GM19324 (cell line): ENCODE data around the gene BCAS4.

Source experiments
- ATAC-seq: cut with Tn5 transposase; IDR thresholded peaks from one replicate; pipeline ENCODE4 v1.9.1; 2021; ENCODE audit warnings: mild to moderate bottlenecking, moderate library complexity; ENCODE audit not compliant: unreplicated experiment, low FRiP score

BCAS4 gene

DNA sequence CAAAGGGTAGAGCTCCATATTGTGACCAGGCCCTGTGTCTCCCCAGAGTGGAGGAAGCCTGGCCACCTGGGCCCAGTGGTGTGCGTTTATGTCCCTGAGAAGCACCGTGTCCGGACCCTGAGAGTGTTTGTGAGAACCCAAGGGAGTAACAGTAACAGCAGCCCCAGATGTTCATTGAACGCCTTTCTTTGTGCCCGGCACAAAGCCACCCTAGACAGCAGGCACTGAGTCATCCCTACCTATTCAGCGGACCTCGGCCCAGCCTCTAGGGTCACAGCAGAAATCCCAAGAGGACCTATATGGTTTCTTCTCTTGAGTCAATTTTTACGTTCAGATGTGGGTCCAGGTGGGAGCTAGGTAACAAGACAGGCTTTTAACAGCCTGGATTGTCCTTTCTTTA, 24.5 kb downstream of the BCAS4 start:
- no peak for ATAC-seq

DNA sequence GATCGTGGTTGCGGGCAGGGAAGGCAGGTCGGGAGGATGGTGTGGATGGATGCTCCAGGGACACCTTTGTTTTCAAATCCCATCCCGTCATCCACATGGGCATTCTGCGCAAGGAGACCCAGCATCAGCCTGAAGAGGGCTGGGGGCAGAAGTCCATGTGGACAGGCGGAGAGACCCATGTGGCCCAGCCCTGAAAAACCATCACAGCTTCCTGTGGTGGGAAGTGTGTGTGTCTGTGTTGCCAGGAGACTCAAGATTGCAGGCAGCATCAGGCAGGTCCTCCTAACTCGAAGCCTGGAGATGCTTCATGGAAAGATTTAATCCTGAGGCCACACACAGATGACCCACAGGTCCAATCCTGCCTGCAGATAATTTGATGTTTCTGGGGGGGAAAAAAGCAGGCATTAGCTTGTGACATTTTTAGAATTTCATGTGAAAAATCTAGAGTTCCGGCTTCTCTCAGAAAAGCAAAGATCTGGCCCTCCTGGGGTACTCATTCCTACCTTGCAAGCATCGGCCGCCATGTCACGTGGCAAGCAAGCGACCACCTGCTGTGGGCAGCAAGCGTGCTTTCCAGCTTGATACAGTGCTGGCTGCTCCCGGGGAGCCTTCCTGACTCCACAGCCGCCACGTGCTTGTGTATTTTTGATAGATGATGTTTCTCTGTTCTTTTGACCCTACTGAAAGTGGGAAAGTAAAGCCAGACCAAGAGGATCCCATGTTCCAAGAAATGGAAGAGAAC, 25.8 kb downstream of the BCAS4 start:
- no peak for ATAC-seq

DNA sequence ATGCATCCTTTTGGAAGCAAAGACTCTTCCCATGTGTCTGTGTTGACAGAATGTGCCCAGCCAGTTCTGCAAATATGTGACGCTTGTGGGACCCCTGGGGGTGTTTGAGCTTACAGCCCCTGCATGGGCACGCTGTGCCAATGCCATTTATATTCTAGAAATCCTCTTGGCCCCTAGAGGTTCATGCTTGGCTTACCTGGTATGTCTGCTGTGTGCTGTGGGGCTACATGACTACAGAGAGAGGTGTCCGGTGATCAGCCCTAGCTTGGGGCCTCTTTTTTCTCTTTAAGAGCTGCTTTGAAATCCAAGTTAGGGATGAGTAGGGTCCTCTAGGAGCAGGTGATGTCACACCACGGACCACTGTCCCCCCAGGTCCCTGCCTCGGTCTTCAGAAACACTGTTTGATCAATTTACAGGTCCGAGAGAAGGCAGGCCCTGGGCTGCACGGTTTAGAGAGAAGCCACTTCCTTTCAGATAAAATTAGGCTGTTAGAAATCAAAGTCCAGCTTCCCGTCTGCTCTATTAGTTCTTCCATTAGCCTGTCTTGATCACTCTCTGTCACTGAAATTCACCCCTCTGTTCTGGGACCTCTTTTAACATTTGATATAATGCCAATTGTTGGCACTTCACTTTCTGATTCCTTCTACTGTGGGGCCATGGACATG, 26.5 kb downstream of the BCAS4 start:
- no peak for ATAC-seq

DNA sequence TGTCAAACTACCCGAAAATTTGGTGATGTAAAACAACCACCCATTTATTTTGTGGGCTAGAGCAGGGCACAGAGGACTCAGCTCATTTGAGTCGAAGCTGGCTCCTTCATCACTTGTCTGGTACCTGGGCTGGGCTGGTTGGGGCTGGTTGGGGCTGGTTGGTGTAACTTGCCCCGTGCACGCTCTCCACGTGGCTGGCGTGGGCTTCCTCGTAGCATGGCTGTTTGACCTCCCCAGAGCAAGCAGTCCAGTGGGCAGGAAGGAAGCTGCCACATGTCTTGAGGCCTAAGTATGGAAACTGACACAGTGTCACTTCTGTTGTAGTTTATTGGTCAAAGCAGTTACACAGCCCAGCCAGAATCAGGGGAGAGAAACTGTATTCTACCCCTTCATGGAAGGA, 27.1 kb downstream of the BCAS4 start:
- no peak for ATAC-seq

DNA sequence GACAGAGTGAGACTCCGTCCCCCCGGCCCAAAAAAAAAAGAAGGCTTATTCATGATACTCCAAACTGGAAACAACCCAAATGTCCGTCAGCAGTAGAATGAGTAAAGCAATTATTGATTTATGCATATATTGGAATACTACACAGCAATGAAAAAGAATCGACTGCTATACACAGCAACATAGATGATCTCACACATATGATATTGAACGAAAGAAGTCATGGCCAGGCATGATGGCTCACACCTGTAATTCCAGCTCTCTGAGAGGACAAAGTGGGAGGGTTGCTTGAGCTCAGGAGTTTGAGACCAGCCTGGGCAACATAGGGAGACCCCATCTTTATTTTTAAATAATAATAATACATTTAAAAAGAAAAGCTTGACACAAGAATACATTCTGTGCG, 28.5 kb downstream of the BCAS4 start:
- no peak for ATAC-seq

DNA sequence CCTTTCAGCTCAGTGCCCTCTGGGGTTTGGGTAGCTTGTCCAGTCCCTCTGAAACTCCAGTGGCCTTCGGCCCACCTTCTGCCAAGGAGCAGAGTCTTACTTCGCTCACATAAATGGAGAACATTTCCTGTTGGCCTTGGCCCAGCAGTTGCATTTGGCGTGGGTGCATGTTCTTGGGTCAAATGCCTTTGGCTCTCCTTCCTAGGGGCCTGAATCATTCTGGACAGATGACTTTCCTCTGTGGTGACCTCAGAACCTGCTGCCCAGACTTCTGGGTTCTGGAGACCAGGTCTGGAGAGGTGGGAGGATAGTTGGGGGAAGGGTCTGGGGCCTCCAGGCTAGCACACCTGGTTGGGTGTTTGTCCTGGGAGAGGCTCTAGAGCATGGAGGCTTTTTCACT, 29.3 kb downstream of the BCAS4 start:
- ATAC-seq, result no peak

DNA sequence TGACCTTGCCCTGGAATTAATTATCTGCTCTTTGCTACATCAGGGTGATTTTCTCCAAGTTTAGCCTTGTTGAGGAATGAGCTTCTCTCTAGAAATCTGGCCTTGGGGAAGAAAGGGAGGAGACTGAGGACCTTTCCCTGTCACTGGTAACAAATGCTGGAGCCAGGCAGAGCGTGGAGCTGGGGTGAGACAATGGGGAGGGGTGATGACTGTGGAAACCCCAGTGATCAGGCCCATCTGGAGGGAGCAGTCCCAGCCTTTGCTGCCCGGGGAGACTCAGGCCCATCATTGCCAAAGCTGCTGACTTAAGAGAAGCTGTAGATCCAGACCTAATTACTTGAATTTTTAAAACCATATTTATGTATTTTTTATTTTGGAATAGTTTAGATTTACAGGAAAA, 31.3 kb downstream of the BCAS4 start:
- ATAC-seq, result no peak

DNA sequence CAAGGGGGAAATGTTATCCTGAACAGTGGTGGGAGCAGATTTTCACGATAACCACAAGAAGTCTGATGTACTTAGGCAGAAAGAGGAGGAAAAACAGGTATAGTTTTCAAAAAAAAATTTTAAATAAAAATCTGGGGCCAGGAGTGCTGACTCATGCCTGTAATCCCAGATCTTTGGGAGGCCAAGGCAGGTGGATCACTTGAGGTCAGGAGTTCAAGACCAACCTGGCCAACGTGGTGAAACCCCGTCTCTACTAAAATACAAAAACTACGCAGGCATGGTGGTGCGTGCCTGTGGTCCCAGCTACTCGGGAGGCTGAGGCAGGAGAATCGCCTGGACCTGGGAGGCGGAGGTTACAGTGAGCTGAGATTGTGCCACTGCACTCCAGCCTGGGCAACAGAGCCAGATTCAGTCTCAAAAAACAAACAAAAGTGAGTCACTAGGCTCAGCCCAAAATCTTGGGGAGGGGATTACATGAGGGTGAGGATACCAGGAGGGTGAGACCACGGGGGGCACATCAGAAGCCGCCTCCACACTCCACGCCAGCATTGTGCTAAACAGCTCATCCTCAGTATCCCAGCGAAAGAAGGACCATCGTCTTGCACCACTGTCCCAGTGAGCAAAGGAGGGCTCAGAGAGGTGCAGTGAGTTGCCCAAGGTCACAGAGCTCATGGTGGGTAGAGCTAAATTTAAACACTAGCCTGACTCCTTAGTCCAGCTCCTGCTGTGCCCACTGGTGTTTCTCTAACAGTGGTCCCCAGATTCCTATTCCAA, 33.7 kb downstream of the BCAS4 start:
- ATAC-seq, result no peak

DNA sequence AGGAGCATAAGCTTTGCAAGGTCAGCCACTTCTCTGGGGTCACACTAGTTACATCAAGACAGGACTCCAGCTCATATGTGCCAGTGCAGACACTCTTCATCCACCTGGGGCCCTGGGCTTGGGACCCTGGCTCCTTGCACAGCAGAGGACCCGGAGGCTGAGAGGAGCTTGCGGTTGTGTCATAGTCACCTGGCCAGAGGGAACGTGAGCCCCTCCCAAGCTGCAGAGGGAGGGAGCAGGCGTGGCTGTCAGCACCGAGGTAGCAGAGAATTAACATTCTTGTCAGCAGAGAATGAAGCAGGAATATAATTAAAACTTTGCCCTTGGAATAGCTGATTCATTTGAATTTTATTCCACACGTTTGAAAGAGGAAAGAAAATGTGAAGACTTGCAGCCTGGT, 36.8 kb downstream of the BCAS4 start:
- ATAC-seq, result no peak

DNA sequence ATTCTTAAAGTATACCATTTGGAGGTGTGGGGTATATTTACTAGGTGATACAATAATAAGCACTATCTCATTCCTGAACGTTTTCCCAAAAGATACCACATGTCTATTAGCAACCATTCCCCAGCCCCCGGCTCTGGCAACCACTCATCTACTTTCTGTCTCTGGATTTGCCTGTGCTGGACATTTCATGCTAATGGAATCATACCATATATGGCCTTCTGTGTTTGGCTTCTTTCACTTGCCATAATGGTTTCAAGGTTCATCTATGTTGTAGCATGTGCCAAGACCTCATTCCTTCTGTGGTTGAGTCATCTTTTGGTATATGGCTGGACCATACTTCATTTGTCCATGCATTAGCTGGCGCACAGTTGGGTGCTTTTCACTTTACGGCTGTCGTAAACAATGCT, 39.7 kb downstream of the BCAS4 start:
- no peak for ATAC-seq

DNA sequence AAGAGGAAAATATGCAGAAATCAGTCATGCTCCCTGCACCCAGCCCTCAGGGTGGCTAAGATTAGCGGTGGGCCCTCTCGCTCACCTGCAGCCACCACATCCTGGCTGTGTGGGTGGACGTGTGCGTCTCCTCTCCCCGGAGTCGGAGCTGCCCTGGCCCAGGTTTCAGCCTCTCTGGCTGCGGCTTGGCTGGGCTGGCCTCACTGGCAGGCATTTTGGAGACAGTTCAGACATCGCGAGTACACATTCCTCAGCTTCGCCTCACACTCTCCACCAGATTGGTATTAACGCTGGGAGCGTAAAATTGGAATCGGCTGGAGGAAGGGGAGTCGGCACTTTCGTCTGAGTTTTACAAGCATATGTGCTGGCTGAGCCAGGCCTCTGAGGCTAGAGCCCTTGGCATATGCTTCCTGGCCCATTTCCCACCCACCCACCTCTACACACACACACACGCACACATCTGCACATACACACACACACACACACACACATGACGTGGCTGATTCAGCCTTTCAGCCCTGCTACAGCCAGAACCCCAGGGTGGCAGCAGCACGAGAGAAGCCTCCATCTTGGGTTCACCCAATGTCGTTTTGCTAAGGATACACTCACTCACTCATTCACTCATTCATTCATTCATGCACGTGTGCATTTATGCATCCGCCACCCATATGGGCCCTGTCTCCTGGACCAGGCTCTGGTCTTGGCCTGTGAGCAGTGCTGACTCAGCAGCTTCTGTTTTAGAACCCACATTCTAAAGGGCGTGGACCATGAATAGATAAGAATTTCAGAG, 42.9 kb downstream of the BCAS4 start:
- ATAC-seq, result no peak

DNA sequence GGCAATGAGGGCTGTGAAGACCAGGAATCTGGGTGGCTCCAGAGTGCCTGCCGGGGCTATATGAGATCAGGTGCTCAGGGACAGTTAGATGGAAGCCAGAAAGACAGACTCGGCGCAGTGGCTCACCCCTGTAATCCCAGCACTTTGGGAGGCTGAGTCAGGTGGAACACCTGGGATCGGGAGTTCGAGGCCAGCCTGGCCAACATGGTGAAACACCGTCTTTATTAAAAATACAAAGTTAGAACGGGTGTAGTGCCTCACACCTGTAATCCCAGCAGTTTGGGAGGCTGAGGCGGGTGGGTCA, 43.4 kb downstream of the BCAS4 start:
- ATAC-seq, result no peak

DNA sequence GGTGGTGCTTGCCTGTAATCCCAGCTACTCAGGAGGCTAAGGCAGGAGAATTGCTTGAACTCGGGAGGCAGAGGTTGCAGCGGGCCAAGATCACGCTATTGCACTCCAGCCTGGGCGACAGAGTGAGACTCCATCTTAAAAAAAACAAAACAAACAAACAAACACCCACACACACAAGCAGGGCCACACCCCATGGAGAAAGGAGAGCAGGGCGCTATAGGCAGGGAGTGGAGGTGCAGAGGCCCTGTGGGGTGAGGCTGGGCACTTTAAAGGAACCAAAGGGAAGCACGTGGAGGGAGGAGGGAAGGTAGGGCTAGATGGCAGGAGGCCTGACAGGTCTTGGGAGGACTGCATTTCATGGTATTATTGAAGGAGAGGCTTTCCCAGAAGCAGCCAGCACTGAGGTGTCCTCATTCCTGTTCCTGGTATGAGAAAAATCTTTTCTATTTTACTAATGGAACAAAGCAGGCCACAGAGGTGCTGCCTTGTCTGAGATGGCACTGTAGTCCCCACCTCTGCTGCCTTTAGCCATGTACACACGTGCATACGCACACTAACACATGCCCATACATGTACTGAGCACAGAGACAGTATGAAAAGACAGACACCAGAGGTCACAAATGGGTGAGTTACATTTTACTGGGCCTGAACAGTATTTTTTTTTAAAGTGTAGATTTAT, 44.0 kb downstream of the BCAS4 start:
- ATAC-seq, result no peak

DNA sequence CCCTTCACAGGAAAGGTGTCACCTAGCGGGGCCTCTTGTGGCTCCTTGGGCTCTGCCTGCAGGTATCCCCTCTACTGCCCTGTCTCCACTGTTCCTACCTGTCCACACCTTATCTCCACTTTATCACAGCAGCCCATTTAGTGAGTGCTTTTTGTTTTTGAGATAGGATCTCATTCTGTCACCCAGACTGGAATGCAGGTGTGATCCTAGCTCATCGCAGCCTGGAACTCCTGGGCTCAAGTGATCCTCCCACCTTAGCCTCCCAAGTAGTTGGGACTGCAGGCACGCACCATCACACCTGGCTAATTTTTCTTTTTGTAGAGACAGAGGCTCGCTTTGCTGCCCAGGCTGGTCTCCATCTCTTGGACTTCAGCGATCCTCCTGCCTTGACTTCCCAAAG, 48.0 kb downstream of the BCAS4 start:
- ATAC-seq, result no peak

DNA sequence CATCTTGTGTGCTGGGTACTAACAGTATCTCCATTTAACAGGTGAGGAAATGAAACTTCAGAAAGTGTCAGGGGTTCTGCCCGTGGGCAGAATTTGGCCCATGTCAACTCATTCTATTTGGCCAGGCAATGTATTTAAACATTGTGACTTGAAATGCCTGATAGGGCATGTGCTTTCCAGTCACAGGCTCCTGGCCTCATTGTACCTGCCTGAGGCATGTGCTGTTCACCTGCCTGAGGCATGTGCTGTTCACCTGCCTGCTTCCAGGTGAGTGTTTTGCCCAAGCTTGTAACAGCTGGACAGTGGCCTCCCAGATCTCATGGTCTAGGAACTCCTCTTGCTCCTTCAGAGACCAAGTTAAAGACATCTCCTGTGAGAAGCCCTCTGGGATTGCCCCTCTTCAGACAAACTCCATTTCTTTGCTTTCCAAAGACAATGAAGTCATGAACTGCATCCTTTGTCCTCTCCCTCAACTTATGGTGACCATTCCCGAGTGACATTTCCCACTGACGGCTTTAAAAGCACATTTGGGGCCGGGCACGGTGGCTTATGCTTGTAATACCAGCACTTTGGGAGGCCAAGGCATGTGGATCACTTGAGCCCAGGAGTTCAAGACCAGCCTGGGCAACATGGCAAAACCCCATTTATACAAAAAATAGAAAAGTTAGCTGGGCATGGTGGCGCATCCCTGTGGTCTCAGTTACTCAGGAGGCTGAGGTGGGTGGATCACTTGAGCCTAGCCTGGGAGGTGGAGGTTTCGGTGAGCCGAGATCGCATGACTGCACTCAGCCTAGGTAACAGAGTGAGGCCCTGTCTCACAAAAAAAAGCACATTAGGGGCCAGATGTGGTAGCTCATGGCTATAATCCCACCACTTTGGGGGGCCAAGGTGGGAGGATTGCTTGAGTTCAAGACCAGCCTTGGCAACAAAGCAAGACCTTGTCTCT, 48.7 kb downstream of the BCAS4 start:
- no peak for ATAC-seq

DNA sequence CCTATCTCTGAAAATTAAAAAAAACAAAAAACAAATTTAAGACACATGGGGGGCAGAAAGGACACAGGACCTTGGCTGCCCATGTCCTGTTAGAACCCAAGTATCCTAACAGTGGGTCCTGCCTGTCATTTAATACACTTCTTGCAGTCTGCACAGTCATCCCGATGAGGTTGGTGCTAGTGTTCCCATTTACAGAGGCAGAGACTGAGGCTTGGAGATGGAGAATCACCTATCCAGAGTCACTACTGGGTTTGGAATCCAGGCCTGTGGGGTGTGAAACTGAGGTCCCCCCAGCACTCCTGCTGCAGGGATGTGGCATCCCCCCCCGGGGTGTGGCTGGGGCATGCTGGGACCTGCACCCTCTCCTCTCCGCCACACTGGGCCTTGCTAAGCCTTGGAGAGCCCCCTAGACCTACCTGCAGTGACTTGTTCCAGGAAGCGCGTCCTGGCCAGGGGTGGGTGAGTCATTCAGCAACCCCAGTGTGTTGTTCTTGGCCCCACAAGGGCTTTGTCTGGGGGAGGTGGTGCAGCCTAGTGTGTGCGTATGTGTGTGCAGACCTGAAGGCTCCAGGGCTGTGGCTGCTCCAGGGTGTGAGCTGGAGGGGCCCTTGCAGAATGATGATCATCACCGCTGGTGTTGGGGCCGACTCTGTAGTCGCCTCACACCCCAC, 49.7 kb downstream of the BCAS4 start:
- peak; percentile 68 for ATAC-seq

DNA sequence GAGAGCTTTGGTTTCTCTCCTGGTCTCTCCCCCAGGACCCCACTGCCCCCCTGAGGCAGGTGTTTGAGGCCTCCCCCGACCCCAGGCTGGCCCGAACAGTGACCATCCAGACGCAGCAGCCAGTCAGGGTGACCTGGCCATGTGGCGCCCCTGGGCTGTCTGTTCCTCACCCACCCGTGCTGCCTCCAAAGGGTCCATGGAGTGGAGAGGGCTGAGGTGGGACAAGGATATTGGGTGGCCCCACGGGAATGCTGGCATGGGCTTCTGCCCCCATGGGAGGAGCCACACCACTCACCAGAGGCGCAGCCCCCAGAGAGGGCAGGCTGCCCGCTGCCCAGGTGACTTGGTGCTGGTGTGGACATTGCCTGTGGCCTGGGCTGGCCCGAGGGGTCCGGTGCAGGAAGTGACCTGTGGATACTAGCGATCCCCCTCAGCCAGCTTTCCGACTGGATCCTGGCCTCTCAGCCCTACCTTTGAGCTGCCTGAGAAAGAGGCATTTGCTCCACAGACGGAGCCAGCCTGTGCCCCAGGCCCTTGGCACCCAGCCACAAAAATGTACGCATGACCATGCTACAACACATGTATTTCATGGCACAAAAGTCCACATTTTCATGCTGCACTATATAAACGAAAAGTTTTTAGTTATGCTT, 50.8 kb downstream of the BCAS4 start:
- no peak for ATAC-seq

DNA sequence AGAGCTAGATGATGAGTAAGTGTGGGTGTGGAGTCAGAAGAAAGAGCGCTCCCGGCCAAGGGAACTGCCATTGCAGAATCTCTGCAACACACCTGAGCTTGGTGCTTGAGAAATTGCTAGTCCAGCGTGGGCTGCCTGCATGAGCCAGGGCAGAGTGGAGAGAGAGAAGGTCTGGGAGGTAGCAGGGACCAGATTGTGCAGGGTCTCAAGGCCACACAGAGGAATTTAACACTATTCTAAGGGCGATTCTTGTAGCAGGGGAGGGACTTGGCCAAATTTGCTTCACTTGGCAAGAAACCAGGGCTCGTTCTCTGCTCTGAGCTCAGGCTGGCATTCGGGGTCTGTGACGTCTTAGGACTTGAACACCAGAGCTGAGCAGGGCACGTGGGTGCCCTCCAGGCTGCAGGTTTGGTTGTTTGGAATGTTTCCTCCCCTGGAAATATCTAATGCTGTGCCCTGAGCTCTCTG, 53.5 kb downstream of the BCAS4 start:
- ATAC-seq, result no peak
